Measurements from ENCODE around the gene RAB3GAP2.

Gene RAB3GAP2

GRCh38 chr1:220189750-220190347 is 82.4 kb downstream of the RAB3GAP2 start:
- no peak overlapping the region for H2AK5ac ChIP-seq (ENCODE audit: low read length, severe bottlenecking)
- H2BK5ac ChIP-seq (ENCODE audit: low read depth, low read length, poor library complexity, severe bottlenecking): no peak overlapping the region
- H2AFZ ChIP-seq (ENCODE audit: low read depth, low read length): no peak overlapping the region
- H3K27ac ChIP-seq (ENCODE audit: low read length, poor library complexity, severe bottlenecking): no peak overlapping the region
- H4K8ac ChIP-seq (ENCODE audit: low read length): no peak overlapping the region
- peaks cover 5 to 94% of the 10 kb centered on the region in 2 experiments for H3K36me3 ChIP-seq (ENCODE audit: control insufficient read depth in 1 of 2, insufficient read depth in 2 of 2, low read depth in 1 of 2, low read length in 2 of 2)
- H2BK120ac ChIP-seq (ENCODE audit: low read depth, low read length): no peak overlapping the region
- no peak overlapping the region for H3K23ac ChIP-seq (ENCODE audit: low read length in 2 of 2)
- no peak overlapping the region for H3K18ac ChIP-seq (ENCODE audit: low read depth in 1 of 2, low read length in 2 of 2)
- no CpG with 5 or more reads among the region's 1 CpG for WGBS
- H3K4me1 ChIP-seq (ENCODE audit: control insufficient read depth, insufficient read depth, low read depth, low read length): no peaks in the 10 kb centered on the region
- no peak overlapping the region for H3K4me2 ChIP-seq (ENCODE audit: low read length, poor library complexity, severe bottlenecking)
- no peaks in the 10 kb centered on the region for H3K9me3 ChIP-seq (ENCODE audit: control insufficient read depth, low read length)
- H2BK15ac ChIP-seq (ENCODE audit: low read depth, poor library complexity, severe bottlenecking): no peak overlapping the region
- peak; percentile 41 for DNase-seq
- H3K27me3 ChIP-seq (ENCODE audit: control insufficient read depth in 1 of 2, insufficient read depth in 1 of 2, low read length in 2 of 2): no peaks in the 10 kb centered on the region
- H3K9ac ChIP-seq (ENCODE audit: low read length): no peak overlapping the region
- peaks cover 5% of the 10 kb centered on the region for H3K79me1 ChIP-seq (replicated peaks; ENCODE audit: low read length, poor library complexity, severe bottlenecking)
- H3K4ac ChIP-seq (ENCODE audit: low read depth in 1 of 2, low read length in 2 of 2): no peak overlapping the region
- H4K91ac ChIP-seq (ENCODE audit: low read length): no peak overlapping the region
- H3K14ac ChIP-seq (ENCODE audit: low read length in 2 of 2): no peak overlapping the region
- H2BK12ac ChIP-seq (ENCODE audit: low read length in 2 of 2): no peak overlapping the region
- no peak overlapping the region for H3K4me3 ChIP-seq (ENCODE audit: insufficient read depth in 1 of 2, low read depth in 1 of 2, low read length in 2 of 2)

GRCh38 chr1:220188538-220188937 is 83.7 kb downstream of the RAB3GAP2 start:
- no peak overlapping the region for H3K14ac ChIP-seq (ENCODE audit: low read length in 2 of 2)
- WGBS: no CpG with 5 or more reads among the region's 2 CpGs
- H3K27me3 ChIP-seq (ENCODE audit: control insufficient read depth in 1 of 2, insufficient read depth in 1 of 2, low read length in 2 of 2): no peaks in the 10 kb centered on the region
- no peak overlapping the region for H3K9ac ChIP-seq (ENCODE audit: low read length)
- H3K4ac ChIP-seq (ENCODE audit: low read depth in 1 of 2, low read length in 2 of 2): no peak overlapping the region
- H3K36me3 ChIP-seq (ENCODE audit: control insufficient read depth in 1 of 2, insufficient read depth in 2 of 2, low read depth in 1 of 2, low read length in 2 of 2): peaks cover 5 to 88% of the 10 kb centered on the region in 2 experiments
- H3K79me1 ChIP-seq (replicated peaks; ENCODE audit: low read length, poor library complexity, severe bottlenecking): peaks cover 5% of the 10 kb centered on the region
- no peak overlapping the region for H4K8ac ChIP-seq (ENCODE audit: low read length)
- H2BK120ac ChIP-seq (ENCODE audit: low read depth, low read length): no peak overlapping the region
- no peak overlapping the region for H3K27ac ChIP-seq (ENCODE audit: low read length, poor library complexity, severe bottlenecking)
- H2BK12ac ChIP-seq (ENCODE audit: low read length in 2 of 2): no peak overlapping the region
- no peak overlapping the region for H3K23ac ChIP-seq (ENCODE audit: low read length in 2 of 2)
- H4K91ac ChIP-seq (ENCODE audit: low read length): no peak overlapping the region
- H2AK5ac ChIP-seq (ENCODE audit: low read length, severe bottlenecking): no peak overlapping the region
- H3K4me2 ChIP-seq (ENCODE audit: low read length, poor library complexity, severe bottlenecking): no peak overlapping the region
- no peaks in the 10 kb centered on the region for H3K4me1 ChIP-seq (ENCODE audit: control insufficient read depth, insufficient read depth, low read depth, low read length)
- H3K9me3 ChIP-seq (ENCODE audit: control insufficient read depth, low read length): no peaks in the 10 kb centered on the region
- H2BK15ac ChIP-seq (ENCODE audit: low read depth, poor library complexity, severe bottlenecking): no peak overlapping the region
- H2AFZ ChIP-seq (ENCODE audit: low read depth, low read length): no peak overlapping the region
- no peak overlapping the region for H2BK5ac ChIP-seq (ENCODE audit: low read depth, low read length, poor library complexity, severe bottlenecking)
- H3K4me3 ChIP-seq (ENCODE audit: insufficient read depth in 1 of 2, low read depth in 1 of 2, low read length in 2 of 2): no peak overlapping the region
- DNase-seq: no peak
- no peak overlapping the region for H3K18ac ChIP-seq (ENCODE audit: low read depth in 1 of 2, low read length in 2 of 2)

GRCh38 chr1:220186752-220187151 is 85.5 kb downstream of the RAB3GAP2 start:
- Histone ChIP-seq H3K27me3 (ENCODE audit: control insufficient read depth in 1 of 2, insufficient read depth in 1 of 2, low read length in 2 of 2) (no peaks in the 10 kb centered on the region), H2BK120ac (ENCODE audit: low read depth, low read length) (no peak overlapping the region), H3K4ac (ENCODE audit: low read depth in 1 of 2, low read length in 2 of 2) (no peak overlapping the region), H3K9ac (ENCODE audit: low read length) (no peak overlapping the region), H3K23ac (ENCODE audit: low read length in 2 of 2) (no peak overlapping the region), H2AFZ (ENCODE audit: low read depth, low read length) (no peak overlapping the region), H2BK15ac (ENCODE audit: low read depth, poor library complexity, severe bottlenecking) (no peak overlapping the region), H3K4me3 (ENCODE audit: insufficient read depth in 1 of 2, low read depth in 1 of 2, low read length in 2 of 2) (no peak overlapping the region), H3K79me1 (replicated peaks; ENCODE audit: low read length, poor library complexity, severe bottlenecking) (peaks cover 3% of the 10 kb centered on the region), H3K14ac (ENCODE audit: low read length in 2 of 2) (no peak overlapping the region), H3K9me3 (ENCODE audit: control insufficient read depth, low read length) (no peaks in the 10 kb centered on the region), H3K27ac (ENCODE audit: low read length, poor library complexity, severe bottlenecking) (no peak overlapping the region), H3K4me1 (ENCODE audit: control insufficient read depth, insufficient read depth, low read depth, low read length) (peaks cover 3% of the 10 kb centered on the region), H2BK12ac (ENCODE audit: low read length in 2 of 2) (no peak overlapping the region), H3K36me3 (ENCODE audit: control insufficient read depth in 1 of 2, insufficient read depth in 2 of 2, low read depth in 1 of 2, low read length in 2 of 2) (peaks cover 7 to 88% of the 10 kb centered on the region in 2 experiments), H4K8ac (ENCODE audit: low read length) (no peak overlapping the region), H3K18ac (ENCODE audit: low read depth in 1 of 2, low read length in 2 of 2) (no peak overlapping the region), H3K4me2 (ENCODE audit: low read length, poor library complexity, severe bottlenecking) (no peak overlapping the region), H2AK5ac (ENCODE audit: low read length, severe bottlenecking) (no peak overlapping the region), H2BK5ac (ENCODE audit: low read depth, low read length, poor library complexity, severe bottlenecking) (no peak overlapping the region), H4K91ac (ENCODE audit: low read length) (no peak overlapping the region)
- DNase-seq: no peak
- no CpG with 5 or more reads among the region's 2 CpGs for WGBS

DNA sequence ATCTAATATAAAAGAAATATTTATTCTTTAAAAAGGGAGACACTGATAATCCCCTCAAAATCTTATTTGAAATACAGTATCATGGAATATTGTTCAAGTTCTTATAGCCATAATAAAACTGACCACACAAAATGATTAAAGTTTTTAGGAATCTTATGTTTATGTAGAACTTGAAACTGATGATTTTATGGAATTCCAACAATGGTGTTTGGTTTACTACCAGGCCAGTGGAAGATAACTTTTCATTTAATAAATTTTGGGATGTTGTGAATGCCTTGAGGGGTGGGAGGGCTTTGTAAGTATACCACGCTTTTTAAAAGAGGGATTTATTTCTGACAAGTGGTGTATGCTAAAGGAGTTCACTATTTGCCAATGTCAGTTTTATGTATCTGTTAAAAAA is 87.7 kb downstream of the RAB3GAP2 start:
- no peak overlapping the region for H2BK120ac ChIP-seq (ENCODE audit: low read depth, low read length)
- no peak overlapping the region for H4K8ac ChIP-seq (ENCODE audit: low read length)
- WGBS: 96% methylated on average over 1 of the region's 1 CpG

More for the DNA sequence above, 87.7 kb downstream of the RAB3GAP2 start:
- Histone ChIP-seq H3K18ac (ENCODE audit: low read depth in 1 of 2, low read length in 2 of 2) (no peak overlapping the region), H2BK15ac (ENCODE audit: low read depth, poor library complexity, severe bottlenecking) (no peak overlapping the region), H3K79me1 (replicated peaks; ENCODE audit: low read length, poor library complexity, severe bottlenecking) (peaks cover 4% of the 10 kb centered on the region), H3K4ac (ENCODE audit: low read depth in 1 of 2, low read length in 2 of 2) (no peak overlapping the region), H3K23ac (ENCODE audit: low read length in 2 of 2) (no peak overlapping the region), H3K14ac (ENCODE audit: low read length in 2 of 2) (no peak overlapping the region), H3K4me1 (ENCODE audit: control insufficient read depth, insufficient read depth, low read depth, low read length) (peaks cover 3% of the 10 kb centered on the region), H3K4me3 (ENCODE audit: insufficient read depth in 1 of 2, low read depth in 1 of 2, low read length in 2 of 2) (no peak overlapping the region), H2AFZ (ENCODE audit: low read depth, low read length) (no peak overlapping the region), H3K4me2 (ENCODE audit: low read length, poor library complexity, severe bottlenecking) (no peak overlapping the region), H3K27me3 (ENCODE audit: control insufficient read depth in 1 of 2, insufficient read depth in 1 of 2, low read length in 2 of 2) (no peaks in the 10 kb centered on the region), H3K27ac (ENCODE audit: low read length, poor library complexity, severe bottlenecking) (no peak overlapping the region), H2BK5ac (ENCODE audit: low read depth, low read length, poor library complexity, severe bottlenecking) (no peak overlapping the region), H2AK5ac (ENCODE audit: low read length, severe bottlenecking) (no peak overlapping the region), H3K9ac (ENCODE audit: low read length) (no peak overlapping the region), H4K91ac (ENCODE audit: low read length) (no peak overlapping the region), H2BK12ac (ENCODE audit: low read length in 2 of 2) (no peak overlapping the region), H3K36me3 (ENCODE audit: control insufficient read depth in 1 of 2, insufficient read depth in 2 of 2, low read depth in 1 of 2, low read length in 2 of 2) (peaks cover 6 to 88% of the 10 kb centered on the region in 2 experiments), H3K9me3 (ENCODE audit: control insufficient read depth, low read length) (no peaks in the 10 kb centered on the region)
- no peak for DNase-seq

Measured in mesenchymal stem cell (in vitro differentiated cells and primary cell).